GM18861 (cell line): ENCODE data around the gene ATP6V1B1.

Experiments used
- ATAC-seq: cut with Tn5 transposase; IDR thresholded peaks from one replicate; pipeline ENCODE4 v1.9.1; 2021; ENCODE audit not compliant: unreplicated experiment

ATP6V1B1 gene

DNA sequence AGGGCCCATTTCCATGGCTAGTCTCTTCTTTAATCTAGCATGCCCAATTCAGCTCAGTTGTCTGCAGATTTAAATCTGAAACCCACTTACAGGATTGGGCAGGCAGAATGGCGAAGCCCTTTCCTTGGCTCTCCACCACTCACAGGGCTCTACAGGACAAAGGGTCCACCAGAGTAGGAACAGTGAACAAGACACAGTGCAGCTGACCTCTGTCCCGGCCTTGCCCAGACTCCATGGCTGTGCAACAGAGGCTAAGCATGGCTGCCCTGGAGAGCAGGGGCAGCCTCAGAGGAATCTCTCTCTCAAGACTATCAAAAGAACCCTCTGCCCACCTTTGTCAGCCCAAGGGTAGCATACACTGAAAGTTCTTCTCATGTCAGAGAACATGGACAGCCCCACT, 9.7 kb upstream of the ATP6V1B1 start:
- ATAC-seq = no peak

DNA sequence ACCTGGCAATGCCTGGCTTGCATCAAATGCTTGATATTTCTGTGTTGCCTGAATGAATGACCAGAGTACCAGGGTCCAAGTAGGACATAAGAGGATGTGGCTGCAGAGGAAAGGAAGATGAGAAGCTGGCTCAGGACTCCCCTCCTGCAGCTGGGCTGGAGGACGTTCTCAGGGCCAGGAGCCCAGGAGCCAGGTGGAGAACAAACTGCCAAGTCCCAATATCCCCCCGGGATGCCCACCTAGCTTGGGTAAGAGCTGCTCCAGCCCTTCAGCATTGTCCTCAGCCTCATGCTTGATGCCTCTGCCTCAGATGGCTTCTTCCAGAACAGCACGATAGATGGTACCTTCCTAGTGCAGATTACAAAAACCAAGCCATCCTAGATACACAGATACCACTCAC, 8.6 kb upstream of the ATP6V1B1 start:
- ATAC-seq = no peak

DNA sequence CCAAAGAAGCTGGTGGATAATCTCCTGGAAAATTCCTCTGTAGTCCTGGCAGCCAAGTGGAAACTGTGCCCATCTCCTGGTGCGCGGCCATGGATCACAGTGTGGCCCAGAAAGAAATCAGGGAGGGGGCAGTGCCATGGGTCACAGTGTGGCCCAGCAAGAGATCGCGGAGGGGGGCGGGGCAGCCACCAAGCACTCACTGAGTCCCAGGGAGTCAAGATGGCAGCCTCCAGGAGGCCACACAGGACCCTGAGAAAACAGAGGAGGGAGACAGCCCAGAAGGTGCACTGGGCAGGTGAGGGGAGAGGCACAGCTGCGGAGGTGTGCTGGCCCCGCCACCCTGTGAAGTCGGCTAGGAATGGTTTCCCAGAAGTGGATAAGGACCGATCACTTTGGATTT, 8.1 kb upstream of the ATP6V1B1 start:
- no peak for ATAC-seq

DNA sequence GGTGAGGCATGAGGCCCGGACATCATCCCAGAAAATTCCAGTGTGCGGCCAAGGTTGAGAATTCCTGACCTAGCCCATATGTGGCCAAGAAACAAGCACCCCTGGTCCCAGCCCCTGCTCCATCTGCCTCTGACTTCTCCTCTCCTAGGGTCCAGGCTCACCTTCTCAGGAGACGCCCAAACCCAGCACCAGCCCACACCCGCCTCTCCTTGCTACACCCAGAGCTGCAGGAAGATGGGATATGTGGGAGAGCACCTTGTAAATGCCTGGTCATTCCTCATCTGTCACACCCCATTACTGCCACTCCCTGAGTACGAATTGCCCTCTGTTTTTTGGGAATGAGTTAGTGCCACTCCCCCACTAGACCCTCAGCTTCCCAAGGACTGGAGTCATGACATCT, 7.3 kb upstream of the ATP6V1B1 start:
- ATAC-seq = no peak

DNA sequence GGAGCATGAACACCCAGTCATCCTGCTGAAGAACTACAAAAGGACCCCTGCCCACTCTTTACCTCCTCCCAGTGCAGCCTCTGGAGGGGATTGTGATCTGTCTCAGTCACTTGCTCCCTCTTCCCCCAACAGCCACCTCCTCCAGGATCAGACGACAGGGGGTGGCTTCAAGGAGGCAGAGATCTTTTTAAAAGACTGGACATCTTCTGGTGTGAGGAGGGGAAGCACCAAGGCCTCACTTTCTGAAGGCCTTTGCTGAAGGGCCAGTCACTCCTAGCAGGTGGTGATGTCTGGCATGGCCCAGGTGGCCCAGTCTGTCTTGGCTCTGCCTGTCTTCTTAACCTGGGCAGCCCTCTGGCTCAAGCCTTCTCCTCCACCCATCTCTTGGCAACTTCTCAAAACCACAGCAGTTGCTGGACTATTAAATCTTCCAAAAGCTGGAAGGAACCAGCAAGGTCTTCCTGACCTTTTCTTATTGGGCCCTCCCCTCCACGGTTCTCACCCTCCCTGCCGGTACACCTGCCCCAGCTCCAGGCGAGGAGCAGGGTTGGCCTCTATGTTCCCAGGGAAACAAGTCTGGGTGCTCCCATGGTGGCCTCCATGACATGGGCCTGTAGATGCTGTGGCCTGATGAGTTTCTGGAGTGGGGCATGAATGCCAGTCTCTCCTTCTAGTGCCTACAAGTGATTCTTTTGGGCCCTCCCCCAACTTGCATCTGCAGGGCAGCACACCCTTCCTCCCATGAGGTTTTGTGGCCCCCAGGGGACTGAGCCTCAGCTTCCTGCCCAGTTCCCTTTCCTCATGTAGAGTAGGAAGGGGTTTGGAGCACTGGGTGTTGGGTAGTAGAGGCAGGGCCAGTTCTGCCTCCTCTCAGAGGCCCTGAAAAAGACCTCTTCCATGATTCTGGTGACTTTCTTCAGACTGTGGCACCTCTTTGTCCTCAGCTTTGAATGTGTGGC, 5.0 kb upstream of the ATP6V1B1 start:
- no peak for ATAC-seq

DNA sequence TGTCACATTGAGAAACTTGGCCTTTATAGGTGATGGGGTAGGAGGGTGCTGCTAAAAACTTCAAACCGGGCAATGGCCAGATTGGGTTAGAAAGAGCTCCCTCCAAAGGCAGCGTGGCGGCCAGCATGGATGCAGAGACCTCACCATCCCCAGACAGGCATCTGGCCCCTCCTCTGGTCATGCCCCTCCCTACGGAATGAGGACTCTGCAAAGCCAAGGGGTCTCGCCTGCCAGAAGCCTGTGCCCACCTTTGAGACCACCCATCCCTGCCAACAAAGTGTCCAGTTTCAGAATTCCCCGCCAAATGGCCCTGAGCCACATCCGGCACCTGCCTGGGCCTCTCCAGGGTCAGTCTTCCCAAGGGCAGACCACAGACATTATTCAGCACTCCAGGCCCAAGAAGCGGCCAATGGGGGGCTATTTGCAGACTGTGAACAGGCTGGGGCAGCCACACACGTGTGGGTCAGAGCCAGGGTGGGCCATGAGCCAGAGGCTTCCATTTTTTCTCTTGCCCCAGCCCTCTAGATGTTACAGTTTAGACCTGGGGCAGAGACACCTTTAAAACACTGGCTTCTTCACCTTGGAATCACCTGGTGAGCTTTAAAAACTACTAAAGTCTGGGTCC, 4.2 kb upstream of the ATP6V1B1 start:
- ATAC-seq = no peak

DNA sequence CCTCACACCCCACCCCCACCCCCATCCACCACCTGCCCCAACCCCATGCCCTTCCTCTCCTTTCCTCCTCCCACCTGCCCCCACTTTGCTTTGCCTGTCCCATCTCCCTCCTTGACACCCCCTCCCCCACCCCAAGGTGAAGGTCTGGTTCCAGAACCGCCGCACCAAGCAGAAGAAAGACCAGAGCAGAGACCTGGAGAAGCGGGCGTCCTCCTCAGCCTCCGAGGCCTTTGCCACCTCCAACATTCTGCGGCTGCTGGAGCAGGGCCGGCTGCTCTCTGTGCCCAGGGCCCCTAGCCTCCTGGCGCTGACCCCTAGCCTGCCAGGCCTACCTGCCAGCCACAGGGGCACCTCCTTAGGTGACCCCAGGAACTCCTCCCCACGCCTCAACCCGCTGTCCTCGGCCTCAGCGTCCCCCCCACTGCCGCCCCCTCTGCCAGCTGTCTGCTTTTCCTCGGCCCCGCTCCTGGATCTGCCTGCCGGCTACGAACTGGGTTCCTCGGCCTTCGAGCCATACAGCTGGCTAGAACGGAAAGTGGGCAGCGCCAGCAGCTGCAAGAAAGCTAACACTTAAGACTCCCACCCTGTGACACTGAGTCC, 3.0 kb upstream of the ATP6V1B1 start:
- no peak for ATAC-seq

DNA sequence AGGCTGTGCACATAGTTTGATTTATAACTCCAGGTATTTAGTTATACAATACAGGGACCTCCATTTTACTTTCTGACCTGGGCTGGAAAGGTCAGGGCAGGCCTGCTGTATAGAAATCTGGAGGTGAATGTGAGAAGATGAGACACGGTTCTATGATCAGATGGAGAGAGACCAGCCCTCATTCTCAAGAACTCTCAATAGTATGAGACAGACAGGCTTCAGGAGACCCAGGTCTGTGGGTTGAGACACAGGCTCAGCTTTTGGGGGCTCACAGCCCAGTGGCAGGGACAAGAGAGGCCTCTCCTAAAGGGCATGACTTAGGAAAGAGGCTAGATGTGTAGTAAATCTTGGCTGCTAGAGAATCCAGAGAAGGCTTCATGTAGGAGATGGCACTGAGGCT, 719 bp upstream of the ATP6V1B1 start:
- ATAC-seq = no peak

DNA sequence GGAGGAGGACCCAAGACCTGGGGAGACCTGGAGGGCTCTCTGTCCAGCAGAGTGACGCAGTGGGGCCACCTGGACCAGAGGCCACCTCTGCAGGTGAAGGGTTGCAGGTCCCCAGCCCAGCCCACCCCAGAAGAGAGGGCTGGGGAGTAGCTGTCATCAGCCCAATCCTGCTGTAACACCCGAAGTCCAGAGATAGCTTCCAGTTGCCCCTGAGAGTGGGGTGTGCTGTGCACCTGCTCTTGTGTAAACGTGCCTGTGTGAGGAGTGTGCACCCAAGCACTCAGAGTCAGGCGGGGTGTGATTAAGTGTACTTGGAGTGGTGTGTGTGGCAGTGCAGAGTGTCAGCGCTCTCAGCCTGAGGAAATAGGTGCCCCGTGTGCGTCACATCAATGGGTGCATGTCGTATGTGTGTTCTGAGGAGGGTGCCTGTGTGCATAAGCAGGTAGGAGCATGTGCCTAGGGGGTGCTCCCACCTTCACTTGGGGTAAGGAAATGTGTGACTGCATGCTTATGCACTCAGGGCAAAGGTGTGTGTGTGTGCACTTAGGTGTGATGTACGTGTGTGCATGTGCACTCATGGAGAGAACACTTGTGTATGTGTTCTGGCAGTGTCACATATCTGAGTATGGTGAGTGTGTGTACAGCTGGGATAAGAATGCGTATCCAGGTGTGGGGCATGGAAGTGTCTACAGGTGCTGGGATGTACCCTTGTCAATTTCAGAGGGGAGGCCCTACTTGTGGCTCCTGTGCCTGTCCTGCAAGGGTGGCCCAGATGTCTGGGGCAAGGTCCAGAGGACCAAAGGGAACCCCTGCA, 672 bp downstream of the ATP6V1B1 start:
- no peak for ATAC-seq

DNA sequence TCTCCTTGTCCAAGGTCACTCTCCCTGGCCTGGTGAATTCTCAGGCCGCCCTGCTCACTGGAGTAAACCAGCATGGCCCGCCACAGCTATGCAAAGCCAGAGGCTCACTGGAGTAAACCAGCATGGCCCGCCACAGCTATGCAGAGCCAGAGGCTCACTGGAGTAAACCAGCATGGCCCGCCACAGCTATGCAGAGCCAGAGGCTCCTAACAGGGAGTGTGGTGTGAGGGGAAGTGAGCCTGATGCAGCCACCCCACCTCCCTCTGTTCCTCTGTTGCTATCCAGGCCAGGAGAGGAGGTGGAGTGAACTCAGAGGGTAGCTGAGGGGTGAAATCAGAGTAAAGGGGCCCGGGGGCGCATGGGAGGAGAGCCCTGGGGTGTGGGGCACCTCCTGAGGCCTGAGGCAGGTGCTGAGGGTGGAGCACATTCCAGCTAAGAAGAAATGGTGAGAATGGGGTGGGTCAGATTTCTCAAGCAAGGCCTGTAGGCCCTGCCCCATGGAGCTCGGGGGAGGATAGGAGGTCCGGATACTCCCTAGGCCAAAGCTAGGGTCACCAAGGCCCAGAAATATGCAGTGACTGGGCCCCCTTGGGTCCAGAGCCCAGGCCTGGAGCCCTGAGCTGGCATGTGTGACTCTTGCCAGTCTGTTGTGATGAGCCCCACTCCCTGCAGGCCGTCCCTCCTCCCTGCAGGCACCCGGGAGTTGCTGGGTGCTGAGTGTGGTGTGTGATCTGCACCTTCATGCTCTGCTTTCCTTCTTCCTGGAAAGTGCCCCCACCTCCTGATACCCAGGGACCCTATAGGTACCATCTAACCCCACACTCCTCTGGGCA, 1.5 kb downstream of the ATP6V1B1 start:
- no peak for ATAC-seq

DNA sequence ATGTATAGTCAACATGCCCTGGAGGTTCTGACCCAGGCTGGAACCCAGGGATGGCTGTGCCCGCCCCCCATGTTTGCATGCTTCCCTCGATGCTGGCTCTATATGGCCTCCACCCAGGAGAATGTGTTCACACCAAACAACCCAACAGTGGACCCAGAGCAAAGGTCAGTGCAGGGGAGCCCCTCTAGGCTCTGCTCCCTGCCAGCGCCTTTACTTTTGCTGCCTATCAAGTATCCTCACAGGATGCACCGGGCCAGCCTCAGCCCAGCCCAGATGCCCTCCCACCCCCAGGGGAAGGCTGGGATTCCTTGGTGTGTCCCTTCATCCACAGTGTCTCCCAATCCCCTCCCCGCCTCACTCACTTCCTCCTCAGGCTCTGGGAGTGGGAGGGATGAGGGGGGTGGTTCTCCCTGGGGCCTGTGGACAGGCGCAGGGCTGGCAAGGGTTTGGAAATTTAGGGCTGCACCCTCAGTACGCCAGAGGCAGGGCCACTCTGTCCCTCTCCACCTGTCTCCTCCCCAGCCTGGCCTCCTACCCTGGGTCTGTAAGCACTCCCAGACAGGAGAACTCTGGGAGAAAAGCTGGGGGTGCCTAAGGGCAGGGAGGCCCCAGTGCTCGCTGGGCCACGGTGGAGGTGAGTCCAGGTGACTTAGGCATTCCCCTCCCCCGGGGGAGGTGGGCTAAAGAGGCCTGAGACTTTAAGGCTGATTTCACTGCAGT, 2.3 kb downstream of the ATP6V1B1 start:
- no peak for ATAC-seq

DNA sequence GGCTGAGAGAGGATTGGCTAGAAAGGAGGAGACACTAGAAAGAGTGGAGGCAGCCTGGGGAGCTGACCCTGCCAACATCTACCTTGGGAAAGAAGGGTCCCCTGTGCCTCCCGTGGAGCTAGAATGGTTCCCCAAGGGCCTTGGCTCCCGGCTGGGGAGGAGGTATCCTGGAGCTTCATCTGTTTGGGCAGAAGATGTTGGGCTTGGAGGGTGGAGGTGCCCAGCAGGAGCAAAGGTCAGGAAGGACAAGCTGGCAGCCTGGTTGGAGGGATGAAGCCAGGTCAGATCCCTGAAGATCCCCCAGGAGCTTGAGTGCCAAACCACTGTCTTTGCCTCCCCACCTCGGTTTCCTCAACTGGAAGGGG, 2.9 kb downstream of the ATP6V1B1 start:
- ATAC-seq = no peak

DNA sequence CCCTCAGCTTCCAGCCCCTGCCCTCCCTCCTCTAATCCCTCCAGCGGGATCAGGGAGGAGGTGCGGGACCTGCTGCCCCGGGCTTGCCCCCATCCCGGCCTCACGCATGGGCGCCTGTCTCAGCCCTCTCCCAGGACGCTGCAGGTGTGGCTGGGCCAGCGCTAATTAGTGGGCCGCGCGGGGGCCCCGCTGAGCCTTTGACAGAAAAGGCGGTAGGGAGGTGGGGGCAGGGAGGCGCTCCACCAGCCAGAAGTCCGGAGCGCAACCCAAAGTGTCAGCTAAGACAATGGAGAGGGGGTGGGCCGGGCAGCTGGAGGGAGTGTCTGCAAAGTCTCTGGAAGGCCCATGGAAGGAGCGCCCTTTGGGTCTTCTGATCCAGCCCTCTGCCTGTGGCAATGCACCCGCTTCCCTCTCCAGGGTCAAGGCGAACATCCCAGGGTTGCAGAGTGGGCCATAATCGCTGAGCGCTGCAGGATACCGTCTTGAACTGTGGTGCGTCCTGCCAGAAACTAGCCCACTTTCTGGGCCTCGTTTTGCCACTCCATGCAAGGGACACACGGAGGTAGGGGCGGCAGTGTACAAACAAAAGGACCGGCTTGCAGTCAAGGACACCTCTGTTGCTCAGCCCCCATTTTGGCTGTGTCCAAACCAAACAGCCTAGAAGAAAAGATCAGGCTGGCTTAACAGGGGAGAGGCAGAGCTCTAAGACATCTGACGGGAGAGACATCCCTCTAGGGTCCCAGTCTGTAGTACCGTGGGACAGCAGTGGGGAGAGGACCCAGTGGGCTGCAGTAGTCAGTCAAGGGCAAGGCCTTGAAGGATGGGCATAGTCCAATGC, 3.5 kb downstream of the ATP6V1B1 start:
- ATAC-seq = no peak

DNA sequence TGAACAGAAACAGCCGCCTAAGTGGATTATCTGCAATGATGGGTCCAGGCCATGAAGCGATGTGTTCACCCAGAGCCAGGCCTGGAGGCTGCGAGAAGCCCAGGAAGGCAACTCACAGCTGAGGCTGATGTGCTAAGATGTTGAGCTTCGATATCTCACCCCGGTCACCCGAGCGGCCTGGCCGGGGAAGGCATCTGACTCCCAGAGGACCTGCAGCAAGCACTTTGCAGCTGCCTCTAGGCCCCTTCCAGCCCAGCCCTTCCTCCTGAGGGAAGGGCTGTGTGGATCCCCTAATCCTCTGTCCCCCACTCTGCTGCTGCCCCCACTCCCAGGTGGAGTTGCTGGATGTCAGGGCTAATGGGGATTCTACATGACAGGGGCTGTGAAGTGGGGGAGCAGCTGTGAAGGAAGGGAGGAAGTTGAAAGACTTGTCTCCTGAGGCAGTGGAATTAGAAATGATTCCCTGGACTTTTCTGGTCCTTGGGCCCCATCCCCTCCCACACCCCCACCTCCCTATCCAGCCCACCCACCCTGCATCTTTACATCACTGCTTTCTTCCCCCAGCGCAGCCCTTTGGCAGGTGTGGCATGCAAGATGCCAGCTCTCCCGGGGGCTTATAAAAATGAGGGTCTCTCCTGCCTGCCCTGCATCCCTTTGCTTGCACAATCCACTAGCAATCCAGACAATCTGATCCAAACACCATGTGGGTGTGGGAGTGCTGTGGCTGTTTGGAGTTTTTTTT, 4.3 kb downstream of the ATP6V1B1 start:
- ATAC-seq = no peak

DNA sequence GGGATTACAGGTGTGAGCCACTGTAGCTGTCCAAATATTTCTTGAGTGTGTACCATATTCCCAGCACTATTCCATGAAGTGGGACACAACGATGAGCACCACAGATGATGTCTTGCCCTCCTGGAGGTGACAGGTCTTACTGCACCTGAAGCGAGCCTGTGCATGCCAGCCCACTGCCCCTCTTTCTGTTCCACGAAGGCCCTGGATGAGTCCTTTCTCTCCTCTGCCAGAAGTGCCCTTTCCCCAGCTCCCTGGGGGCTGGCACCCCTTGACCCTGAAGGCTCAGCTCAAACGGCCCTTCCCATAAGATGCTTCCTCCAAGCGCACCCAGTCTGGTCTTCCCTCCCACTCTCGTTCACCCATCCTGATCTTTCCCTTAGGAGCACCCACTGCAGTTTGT, 5.5 kb downstream of the ATP6V1B1 start:
- no peak for ATAC-seq

DNA sequence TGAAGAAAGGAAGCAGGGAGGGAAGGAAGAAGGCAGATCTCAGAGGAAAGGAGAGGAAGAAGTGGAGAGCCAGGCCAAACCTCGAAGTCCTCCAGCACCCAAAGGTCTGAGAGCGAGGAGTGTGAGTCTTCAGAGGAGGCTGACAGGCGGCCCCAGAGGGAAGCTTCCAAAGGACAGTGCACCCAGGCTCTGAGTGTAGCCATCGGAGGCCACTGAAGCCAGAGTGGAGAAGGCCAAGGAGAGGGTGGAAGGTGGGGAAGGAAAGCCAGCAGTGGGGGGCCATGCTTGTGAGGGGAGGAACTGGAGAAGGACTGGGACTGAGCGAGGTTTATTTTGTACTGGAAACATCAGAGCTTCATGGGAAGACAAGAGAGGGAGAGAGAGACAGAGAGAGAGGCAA, 6.0 kb downstream of the ATP6V1B1 start:
- no peak for ATAC-seq

DNA sequence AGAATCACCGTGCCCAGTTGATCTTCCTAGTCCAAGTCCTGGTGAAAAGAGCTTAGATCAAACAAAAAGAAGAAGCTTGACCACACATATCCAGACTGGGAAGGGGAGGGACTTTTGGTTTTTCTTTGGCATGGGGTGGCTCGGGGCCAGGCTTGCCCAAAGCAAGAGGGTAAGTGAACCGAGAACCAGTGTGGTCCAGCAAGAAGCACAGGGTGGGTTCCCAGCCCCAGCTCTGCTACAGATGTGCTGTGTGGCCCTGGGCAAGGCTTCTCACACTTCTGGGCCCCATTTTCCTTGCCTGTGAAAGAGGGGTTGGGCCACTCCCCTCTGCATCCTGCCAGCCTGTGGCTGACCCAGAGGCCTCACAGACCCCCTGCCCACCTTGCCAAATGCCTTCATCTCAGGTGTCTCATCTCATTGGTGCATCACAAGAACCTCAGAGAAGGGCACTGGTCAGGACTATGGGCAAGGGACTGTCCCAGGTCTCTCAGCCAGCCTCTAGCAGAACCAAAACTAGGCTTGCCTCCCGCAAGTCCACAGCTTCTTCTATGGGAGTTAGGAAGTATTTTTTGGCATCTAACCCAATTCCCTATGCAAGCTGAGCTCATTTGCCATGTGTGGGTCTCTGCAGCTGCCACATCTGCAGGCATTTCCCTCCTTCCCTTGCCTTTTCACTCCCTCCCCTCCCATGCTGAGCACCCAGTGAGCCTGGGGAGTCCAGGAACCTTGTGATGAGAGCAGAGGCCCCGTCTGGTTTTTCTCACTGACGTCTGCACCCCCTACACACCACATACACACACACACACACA, 6.9 kb downstream of the ATP6V1B1 start:
- ATAC-seq = no peak
